Muscle layer of duodenum (tissue), 2 donors: ENCODE data around the gene MAGI2.
"Not testable (repeated sequence)": the region's sequence is repeated elsewhere in the genome, so short reads cannot be mapped to it uniquely, and the experiment has no call there.

Experiments used
- H3K27ac ChIP-seq: one replicate; pipeline ENCODE4 v1.7.0; 2013; ENCODE audit warnings: mild to moderate bottlenecking, low read length
- H3K27me3 ChIP-seq: one replicate; pipeline ENCODE4 v1.7.0; 2013; ENCODE audit warnings: low read depth, mild to moderate bottlenecking, control low read depth, low read length
- H3K36me3 ChIP-seq, 2 donors: one replicate each; pipeline ENCODE4 v1.7.0; 2013; ENCODE audit warnings: low read length in 2 of 2, control low read depth in 1 of 2, mild to moderate bottlenecking in 1 of 2; ENCODE audit not compliant: insufficient read depth in 2 of 2, control insufficient read depth in 1 of 2
- H3K4me1 ChIP-seq, 2 donors: one replicate each; pipeline ENCODE4 v1.7.0; 2013; ENCODE audit warnings: low read length in 2 of 2, mild to moderate bottlenecking in 2 of 2, control low read depth in 1 of 2, moderate library complexity in 1 of 2; ENCODE audit not compliant: insufficient read depth in 2 of 2, control insufficient read depth in 1 of 2
- H3K4me3 ChIP-seq, 2 donors: one replicate each; pipeline ENCODE4 v1.7.0; 2013; ENCODE audit warnings: low read length in 2 of 2, low read depth in 1 of 2, mild to moderate bottlenecking in 1 of 2
- H3K9me3 ChIP-seq, 2 donors: one replicate each; pipeline ENCODE4 v1.7.0; 2013; ENCODE audit warnings: low read length in 2 of 2, control low read depth in 1 of 2, mild to moderate bottlenecking in 1 of 2; ENCODE audit not compliant: control insufficient read depth in 1 of 2
- donor health status: healthy.

Gene MAGI2

GRCh38 chr7:78542541-78542940, 910.9 kb downstream of the MAGI2 start:
- H3K36me3 ChIP-seq, result no peaks in the 10 kb centered on the region
- no peaks in the 10 kb centered on the region for H3K9me3 ChIP-seq
- no peaks in the 10 kb centered on the region for H3K4me1 ChIP-seq
- H3K4me3 ChIP-seq, result no peak overlapping the region
- H3K27me3 ChIP-seq, result no peaks in the 10 kb centered on the region
- no peak overlapping the region for H3K27ac ChIP-seq

GRCh38 chr7:78539825-78540224, 913.6 kb downstream of the MAGI2 start:
- Histone ChIP-seq H3K27ac (no peak overlapping the region), H3K4me3 (no peak overlapping the region), H3K9me3 (no peaks in the 10 kb centered on the region), H3K27me3 (no peaks in the 10 kb centered on the region), H3K36me3 (no peaks in the 10 kb centered on the region), H3K4me1 (no peaks in the 10 kb centered on the region)

GRCh38 chr7:78535655-78536054, 917.8 kb downstream of the MAGI2 start:
- H3K36me3 ChIP-seq, result no peaks in the 10 kb centered on the region
- H3K27me3 ChIP-seq, result no peaks in the 10 kb centered on the region
- no peak overlapping the region for H3K27ac ChIP-seq
- H3K9me3 ChIP-seq, result no peaks in the 10 kb centered on the region
- no peaks in the 10 kb centered on the region for H3K4me1 ChIP-seq
- no peak overlapping the region for H3K4me3 ChIP-seq

GRCh38 chr7:78530351-78530750, 923.1 kb downstream of the MAGI2 start:
- H3K9me3 ChIP-seq, result no peaks in the 10 kb centered on the region

GRCh38 chr7:78529392-78529791, 924.1 kb downstream of the MAGI2 start:
- H3K4me1 ChIP-seq, result no peaks in the 10 kb centered on the region
- no peaks in the 10 kb centered on the region for H3K27me3 ChIP-seq
- no peaks in the 10 kb centered on the region for H3K36me3 ChIP-seq
- no peak overlapping the region for H3K4me3 ChIP-seq
- no peak overlapping the region for H3K27ac ChIP-seq
- H3K9me3 ChIP-seq, result no peaks in the 10 kb centered on the region

More at GRCh38 chr7:78530351-78530750, 923.1 kb downstream of the MAGI2 start:
- Histone ChIP-seq H3K4me1 (no peaks in the 10 kb centered on the region), H3K4me3 (no peak overlapping the region), H3K27me3 (no peaks in the 10 kb centered on the region), H3K36me3 (no peaks in the 10 kb centered on the region), H3K27ac (no peak overlapping the region)

GRCh38 chr7:78528964-78529363, 924.5 kb downstream of the MAGI2 start:
- Histone ChIP-seq H3K27ac (no peak overlapping the region), H3K27me3 (no peaks in the 10 kb centered on the region), H3K36me3 (no peaks in the 10 kb centered on the region), H3K9me3 (no peaks in the 10 kb centered on the region), H3K4me3 (no peak overlapping the region), H3K4me1 (no peaks in the 10 kb centered on the region)

- Histone ChIP-seq H3K9me3 (no peaks in the 10 kb centered on the region), H3K4me3 (no peak overlapping the region), H3K27ac (no peak overlapping the region), H3K36me3 (no peaks in the 10 kb centered on the region), H3K27me3 (no peaks in the 10 kb centered on the region), H3K4me1 (no peaks in the 10 kb centered on the region)
Measured at GRCh38 chr7:78523930-78524329, 929.5 kb downstream of the MAGI2 start.

GRCh38 chr7:78521961-78522360, 931.5 kb downstream of the MAGI2 start:
- Histone ChIP-seq H3K27me3 (no peaks in the 10 kb centered on the region), H3K9me3 (no peaks in the 10 kb centered on the region), H3K4me1 (no peaks in the 10 kb centered on the region), H3K36me3 (no peaks in the 10 kb centered on the region), H3K27ac (no peak overlapping the region), H3K4me3 (no peak overlapping the region)

- Histone ChIP-seq H3K36me3 (no peaks in the 10 kb centered on the region), H3K4me1 (no peaks in the 10 kb centered on the region), H3K4me3 (no peak overlapping the region), H3K27ac (no peak overlapping the region), H3K9me3 (no peaks in the 10 kb centered on the region), H3K27me3 (no peaks in the 10 kb centered on the region)
Measured at GRCh38 chr7:78516450-78516849, 937.0 kb downstream of the MAGI2 start.

GRCh38 chr7:78514634-78515033, 938.8 kb downstream of the MAGI2 start:
- H3K27me3 ChIP-seq, result no peaks in the 10 kb centered on the region
- no peak overlapping the region for H3K27ac ChIP-seq
- no peaks in the 10 kb centered on the region for H3K36me3 ChIP-seq
- H3K4me1 ChIP-seq, result no peaks in the 10 kb centered on the region
- no peaks in the 10 kb centered on the region for H3K9me3 ChIP-seq
- no peak overlapping the region for H3K4me3 ChIP-seq

GRCh38 chr7:78510580-78511188, 942.8 kb downstream of the MAGI2 start:
- Histone ChIP-seq H3K4me1 (no peaks in the 10 kb centered on the region), H3K27ac (no peak overlapping the region), H3K4me3 (no peak overlapping the region), H3K36me3 (no peaks in the 10 kb centered on the region), H3K9me3 (no peaks in the 10 kb centered on the region), H3K27me3 (no peaks in the 10 kb centered on the region)

GRCh38 chr7:78503301-78503700, 950.2 kb downstream of the MAGI2 start:
- H3K27me3 ChIP-seq, H3K27ac ChIP-seq, H3K36me3 ChIP-seq, H3K9me3 ChIP-seq, H3K4me3 ChIP-seq, H3K4me1 ChIP-seq: not testable (repeated sequence)
